ENCODE results near the gene POLDIP2. TPM values are rescaled to one million over a fixed set of nuclear protein-coding genes. Genes with fewer than 3 reads are reported as not detected.

Gene POLDIP2
- total RNA-seq, 1 donor from 2014 or later: 68.6 TPM

DNA sequence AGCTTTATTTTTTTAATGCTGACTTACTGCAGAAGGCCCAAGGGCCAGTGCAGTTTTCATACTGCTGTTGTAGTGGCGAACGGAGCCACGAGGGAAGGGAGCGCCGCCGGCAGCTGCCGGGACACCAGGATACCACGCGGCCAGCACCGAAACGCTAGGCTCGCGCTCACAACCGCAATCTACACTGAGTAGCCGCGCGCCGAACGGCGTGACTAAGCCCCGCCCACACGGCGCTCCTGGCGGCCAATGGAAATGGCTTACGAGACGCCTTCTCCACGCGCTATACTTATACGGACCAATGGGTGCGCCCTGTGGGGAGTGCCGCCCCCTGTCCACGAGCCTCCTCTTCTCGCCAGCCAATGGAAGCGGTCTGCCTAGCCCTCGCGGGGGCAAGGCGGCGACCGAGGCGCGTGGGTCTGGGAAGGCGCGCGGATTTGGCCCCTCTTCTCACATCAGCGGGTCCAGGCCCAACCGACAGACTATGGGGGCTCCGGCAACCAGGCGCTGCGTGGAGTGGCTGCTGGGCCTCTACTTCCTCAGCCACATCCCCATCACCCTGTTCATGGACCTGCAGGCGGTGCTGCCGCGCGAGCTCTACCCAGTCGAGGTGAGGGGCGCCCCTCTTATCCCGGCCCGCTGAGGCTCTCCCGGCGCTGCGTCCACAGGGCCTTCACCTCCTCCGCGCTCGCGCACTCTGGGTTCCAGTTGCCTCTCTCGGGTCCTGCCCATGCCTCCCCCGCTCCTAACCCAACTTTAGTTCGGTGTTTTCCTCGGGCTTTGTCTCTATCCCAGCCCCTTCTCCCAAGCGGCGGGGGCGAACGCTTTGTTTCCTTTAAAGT lies 38.3 kb downstream of the POLDIP2 start, which contains the start of gene TMEM97:
Gene TMEM97 (plus strand): TSS at position 442 of the 839 bp plus-strand sequence. CDS start 40 bp downstream, at position 482.
- peaks cover 3% of the 10 kb centered on the region for H3K36me3 Mint-ChIP-seq (ENCODE audit: insufficient read depth)
- H3K4me1 Mint-ChIP-seq (ENCODE audit: low read depth): peaks cover 40% of the 10 kb centered on the region
- TF ChIP-seq, protein P1, sequence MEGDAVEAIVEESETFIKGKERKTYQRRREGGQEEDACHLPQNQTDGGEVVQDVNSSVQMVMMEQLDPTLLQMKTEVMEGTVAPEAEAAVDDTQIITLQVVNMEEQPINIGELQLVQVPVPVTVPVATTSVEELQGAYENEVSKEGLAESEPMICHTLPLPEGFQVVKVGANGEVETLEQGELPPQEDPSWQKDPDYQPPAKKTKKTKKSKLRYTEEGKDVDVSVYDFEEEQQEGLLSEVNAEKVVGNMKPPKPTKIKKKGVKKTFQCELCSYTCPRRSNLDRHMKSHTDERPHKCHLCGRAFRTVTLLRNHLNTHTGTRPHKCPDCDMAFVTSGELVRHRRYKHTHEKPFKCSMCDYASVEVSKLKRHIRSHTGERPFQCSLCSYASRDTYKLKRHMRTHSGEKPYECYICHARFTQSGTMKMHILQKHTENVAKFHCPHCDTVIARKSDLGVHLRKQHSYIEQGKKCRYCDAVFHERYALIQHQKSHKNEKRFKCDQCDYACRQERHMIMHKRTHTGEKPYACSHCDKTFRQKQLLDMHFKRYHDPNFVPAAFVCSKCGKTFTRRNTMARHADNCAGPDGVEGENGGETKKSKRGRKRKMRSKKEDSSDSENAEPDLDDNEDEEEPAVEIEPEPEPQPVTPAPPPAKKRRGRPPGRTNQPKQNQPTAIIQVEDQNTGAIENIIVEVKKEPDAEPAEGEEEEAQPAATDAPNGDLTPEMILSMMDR (IDR thresholded peaks at IDR 0.05; ENCODE audit: unreplicated experiment): no peak
- peak within 1 kb of the TSS; percentile 93 for H3K27ac Mint-ChIP-seq
- H3K9me3 Mint-ChIP-seq (ENCODE audit: low read depth): no peaks in the 10 kb centered on the region
- peaks cover 18% of the 10 kb centered on the region for H3K27me3 Mint-ChIP-seq
- peak within 1 kb of the TSS; percentile 79 for H3K4me3 Mint-ChIP-seq (ENCODE audit: low read depth)
- peak; percentile 89 for DNase-seq (ENCODE audit: low spot score, unreplicated experiment)

DNA sequence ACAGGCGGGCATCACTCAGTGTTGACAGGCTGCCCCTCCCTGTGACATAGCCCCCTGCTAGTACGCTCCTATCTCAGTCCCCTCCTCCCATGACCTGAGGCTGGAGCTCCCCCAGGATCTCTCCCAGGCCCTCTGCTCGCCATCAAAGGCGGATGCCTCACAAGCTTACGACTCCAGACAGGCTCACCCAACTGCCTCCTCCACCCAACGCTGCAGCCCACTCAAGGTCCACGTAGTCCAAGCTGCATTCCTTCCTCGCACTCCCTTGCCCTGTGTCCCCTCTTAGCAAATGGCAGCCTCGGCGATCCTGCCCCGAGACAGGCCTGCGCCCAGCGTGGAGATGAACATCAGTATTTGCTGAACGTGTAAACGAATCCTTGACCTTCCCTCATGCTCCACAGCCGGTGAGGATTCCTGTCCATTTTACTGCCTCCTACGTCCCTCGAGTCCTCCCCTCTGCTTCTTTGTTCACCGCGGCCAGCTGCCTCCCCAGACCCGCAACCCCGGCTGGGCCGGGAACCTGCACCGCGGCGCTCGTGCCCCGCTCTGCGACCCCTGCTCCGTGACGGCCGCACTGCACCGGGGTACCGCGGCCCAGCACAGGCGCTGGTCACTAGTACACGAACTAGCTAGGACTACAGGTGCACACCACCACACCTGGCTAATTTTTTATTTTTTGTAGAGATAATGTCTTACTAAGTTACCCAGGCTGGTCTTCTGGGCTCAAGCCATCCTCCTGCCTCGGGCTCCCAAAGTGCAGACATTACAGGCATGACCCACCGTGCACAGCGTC lies 39.2 kb downstream of the POLDIP2 start:
- DNase-seq (ENCODE audit: low spot score, unreplicated experiment): peak; percentile 20
- H3K27ac Mint-ChIP-seq: peak overlapping the region; percentile 93
- no peaks in the 10 kb centered on the region for H3K9me3 Mint-ChIP-seq (ENCODE audit: low read depth)
- peaks cover 18% of the 10 kb centered on the region for H3K27me3 Mint-ChIP-seq
- TF ChIP-seq, protein P1 (IDR thresholded peaks at IDR 0.05; ENCODE audit: unreplicated experiment): no peak
- peaks cover 3% of the 10 kb centered on the region for H3K36me3 Mint-ChIP-seq (ENCODE audit: insufficient read depth)
- H3K4me1 Mint-ChIP-seq (ENCODE audit: low read depth): peaks cover 39% of the 10 kb centered on the region
- H3K4me3 Mint-ChIP-seq (ENCODE audit: low read depth): peak overlapping the region; percentile 79

DNA sequence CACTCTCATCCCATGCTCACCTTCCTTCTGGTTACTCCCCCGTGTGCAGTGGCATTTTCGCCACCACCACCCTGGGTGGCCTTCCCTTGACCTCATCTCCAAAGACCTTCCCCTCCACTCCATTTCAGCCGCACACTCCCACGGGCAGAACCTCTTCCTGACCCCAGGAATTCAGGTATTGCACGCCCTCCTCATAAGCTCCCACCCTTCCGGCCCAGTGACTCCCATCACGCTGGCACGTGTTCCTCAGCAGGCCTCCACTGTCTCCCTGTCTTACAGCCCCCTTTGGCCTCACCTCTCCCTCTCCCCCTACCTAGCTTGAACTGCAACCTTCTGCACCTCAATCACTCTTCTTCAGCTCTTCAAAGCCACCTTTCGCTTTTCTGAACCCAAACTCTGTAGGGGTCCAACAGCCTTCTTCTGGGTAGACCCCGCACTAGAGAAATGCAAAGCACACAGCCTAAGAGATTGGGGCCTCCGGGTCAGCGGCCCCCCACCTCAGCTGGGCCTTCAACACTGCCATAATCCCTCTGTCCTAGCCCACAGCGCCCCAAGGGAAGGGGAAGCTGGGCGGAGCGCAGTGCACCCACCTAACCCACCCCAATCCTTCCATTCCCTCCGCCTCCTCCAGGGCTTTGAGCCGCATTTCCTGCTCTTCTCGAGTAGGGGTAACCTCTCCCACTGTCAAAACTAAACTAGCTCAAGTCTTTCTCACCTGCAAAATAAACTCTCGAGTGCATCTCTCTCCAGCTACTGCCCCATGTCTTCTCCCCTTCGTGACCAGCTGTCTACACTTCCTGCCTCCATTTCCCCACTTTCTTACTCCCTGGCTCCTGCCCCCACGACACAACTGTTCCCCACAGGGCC lies 40.0 kb downstream of the POLDIP2 start:
- Mint-ChIP-seq H3K4me3 (ENCODE audit: low read depth) (peak overlapping the region; percentile 79), H3K27ac (peak overlapping the region; percentile 93), H3K9me3 (ENCODE audit: low read depth) (no peaks in the 10 kb centered on the region), H3K27me3 (peaks cover 18% of the 10 kb centered on the region), H3K36me3 (ENCODE audit: insufficient read depth) (peaks cover 3% of the 10 kb centered on the region), H3K4me1 (ENCODE audit: low read depth) (peaks cover 35% of the 10 kb centered on the region)
- TF ChIP-seq, protein P1 (IDR thresholded peaks at IDR 0.05; ENCODE audit: unreplicated experiment): no peak
- no peak for DNase-seq (ENCODE audit: low spot score, unreplicated experiment)

DNA sequence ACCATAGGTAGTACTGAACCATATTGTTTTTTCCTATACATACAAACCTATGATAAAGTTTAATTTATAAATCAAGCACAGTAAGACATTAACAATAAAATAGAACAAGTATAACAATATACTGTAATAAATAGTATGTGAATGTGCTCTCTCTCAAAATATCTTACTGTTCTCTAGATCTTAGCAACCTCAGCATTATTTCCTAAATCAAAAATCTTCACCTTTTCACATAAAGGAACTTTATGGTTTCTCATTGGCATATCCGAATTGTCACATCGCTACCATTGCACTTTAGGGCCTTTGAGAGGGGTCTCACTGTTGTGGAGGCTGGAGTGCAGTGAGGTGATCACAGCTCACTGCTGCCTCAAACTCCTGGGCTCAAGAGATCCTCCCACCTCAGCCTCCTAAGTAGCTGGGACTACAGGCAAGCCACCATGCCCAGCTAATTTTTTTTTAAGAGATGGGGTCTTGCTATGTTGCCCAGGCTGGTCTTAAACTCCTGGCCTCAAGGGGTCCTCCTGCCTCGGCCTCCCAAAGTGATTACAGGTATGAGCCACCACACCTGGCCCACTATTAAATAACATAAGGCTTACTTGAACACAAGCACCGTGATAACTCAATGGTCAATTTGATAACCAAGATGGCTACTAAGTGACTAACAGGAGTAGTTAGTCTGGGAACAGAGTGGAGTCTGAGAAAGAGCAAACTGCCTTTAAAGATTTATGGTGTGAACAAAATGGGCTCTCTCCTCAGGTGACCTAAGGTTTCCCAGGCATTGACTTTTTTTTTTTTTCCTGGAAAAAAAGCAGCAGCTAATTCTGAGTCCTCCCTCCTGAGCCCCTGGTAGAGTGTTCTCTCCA lies 41.3 kb downstream of the POLDIP2 start:
- TF ChIP-seq, protein P1 (IDR thresholded peaks at IDR 0.05; ENCODE audit: unreplicated experiment): no peak
- no peak for DNase-seq (ENCODE audit: low spot score, unreplicated experiment)
- no peak overlapping the region for H3K4me3 Mint-ChIP-seq (ENCODE audit: low read depth)
- no peak overlapping the region for H3K27ac Mint-ChIP-seq
- H3K36me3 Mint-ChIP-seq (ENCODE audit: insufficient read depth): no peaks in the 10 kb centered on the region
- H3K9me3 Mint-ChIP-seq (ENCODE audit: low read depth): no peaks in the 10 kb centered on the region
- H3K27me3 Mint-ChIP-seq: peaks cover 18% of the 10 kb centered on the region
- H3K4me1 Mint-ChIP-seq (ENCODE audit: low read depth): peaks cover 26% of the 10 kb centered on the region

All from progenitor cell of endocrine pancreas (in vitro differentiated cells).